ENCODE measurements around the gene SLC6A9. TPM values are rescaled to one million over a fixed set of nuclear protein-coding genes. Genes with fewer than 3 reads are reported as not detected.
A peak's percentile ranks its signal among the peaks of the same experiment; 100 is the strongest.

Gene SLC6A9
- total RNA-seq, 1 donor from 2014 or later: 22.8 TPM

GRCh38 chr1:43994071-43994470 is 37.2 kb downstream of the SLC6A9 start:
- no peak for TF ChIP-seq CTCF (conservative IDR thresholded peaks at IDR 0.05)
- no peak overlapping the region for H3K27ac Mint-ChIP-seq (ENCODE audit: unreplicated experiment)
- H3K36me3 Mint-ChIP-seq (ENCODE audit: low read depth): no peaks in the 10 kb centered on the region
- peak overlapping the region; percentile 32 for H3K4me3 Mint-ChIP-seq
- no peaks in the 10 kb centered on the region for H3K9me3 Mint-ChIP-seq
- H3K27me3 Mint-ChIP-seq (ENCODE audit: low read depth): peaks cover 4% of the 10 kb centered on the region
- peaks cover 23% of the 10 kb centered on the region for H3K4me1 Mint-ChIP-seq
- DNase-seq (ENCODE audit: low read depth, low spot score): no peak

- Mint-ChIP-seq H3K9me3 (no peaks in the 10 kb centered on the region), H3K27me3 (ENCODE audit: low read depth) (peaks cover 4% of the 10 kb centered on the region), H3K36me3 (ENCODE audit: low read depth) (no peaks in the 10 kb centered on the region), H3K4me3 (peak overlapping the region; percentile 64), H3K4me1 (peaks cover 23% of the 10 kb centered on the region), H3K27ac (ENCODE audit: unreplicated experiment) (no peak overlapping the region)
- DNase-seq (ENCODE audit: low read depth, low spot score): no peak
- no peak for TF ChIP-seq CTCF (conservative IDR thresholded peaks at IDR 0.05)
Observed at GRCh38 chr1:43993206-43993914, 37.9 kb downstream of the SLC6A9 start.

GRCh38 chr1:43992232-43992995 is 38.8 kb downstream of the SLC6A9 start:
- H3K9me3 Mint-ChIP-seq: no peaks in the 10 kb centered on the region
- peaks cover 4% of the 10 kb centered on the region for H3K27me3 Mint-ChIP-seq (ENCODE audit: low read depth)
- no peaks in the 10 kb centered on the region for H3K36me3 Mint-ChIP-seq (ENCODE audit: low read depth)
- peaks cover 23% of the 10 kb centered on the region for H3K4me1 Mint-ChIP-seq
- no peak for TF ChIP-seq CTCF (conservative IDR thresholded peaks at IDR 0.05)
- DNase-seq (ENCODE audit: low read depth, low spot score): no peak
- peak overlapping the region; percentile 89 for H3K4me3 Mint-ChIP-seq
- peak overlapping the region; percentile 83 for H3K27ac Mint-ChIP-seq (ENCODE audit: unreplicated experiment)

- H3K9me3 Mint-ChIP-seq: no peaks in the 10 kb centered on the region
- no peaks in the 10 kb centered on the region for H3K36me3 Mint-ChIP-seq (ENCODE audit: low read depth)
- H3K27ac Mint-ChIP-seq (ENCODE audit: unreplicated experiment): peak within 1 kb of the TSS; percentile 83
- DNase-seq (ENCODE audit: low read depth, low spot score): peak; percentile 56
- TF ChIP-seq CTCF (conservative IDR thresholded peaks at IDR 0.05): no peak
- peaks cover 23% of the 10 kb centered on the region for H3K4me1 Mint-ChIP-seq
- peak within 1 kb of the TSS; percentile 90 for H3K4me3 Mint-ChIP-seq
- peaks cover 4% of the 10 kb centered on the region for H3K27me3 Mint-ChIP-seq (ENCODE audit: low read depth)
Observed at GRCh38 chr1:43991476-43992231, 39.6 kb downstream of the SLC6A9 start, which contains the start of gene CCDC24. Gene CCDC24, plus strand, starts transcription at chr1:43991599. Its CDS starts 280 bp downstream, at chr1:43991879.

GRCh38 chr1:43991200-43991475 is 40.1 kb downstream of the SLC6A9 start:
- TF ChIP-seq CTCF (conservative IDR thresholded peaks at IDR 0.05): no peak
- peaks cover 4% of the 10 kb centered on the region for H3K27me3 Mint-ChIP-seq (ENCODE audit: low read depth)
- H3K4me3 Mint-ChIP-seq: peak overlapping the region; percentile 90
- no peak overlapping the region for H3K27ac Mint-ChIP-seq (ENCODE audit: unreplicated experiment)
- H3K36me3 Mint-ChIP-seq (ENCODE audit: low read depth): no peaks in the 10 kb centered on the region
- H3K4me1 Mint-ChIP-seq: peaks cover 17% of the 10 kb centered on the region
- no peak for DNase-seq (ENCODE audit: low read depth, low spot score)
- no peaks in the 10 kb centered on the region for H3K9me3 Mint-ChIP-seq

All from neural crest cell (in vitro differentiated cells).